ENCODE results near the gene DHRS9. TPM values are rescaled to one million over a fixed set of nuclear protein-coding genes. Genes with fewer than 3 reads are reported as not detected.

The DHRS9 gene
- polyA plus RNA-seq, 2 of the 4 experiments (the other 2 are of a cell fraction), result 0.19 to 0.25 TPM

DNA sequence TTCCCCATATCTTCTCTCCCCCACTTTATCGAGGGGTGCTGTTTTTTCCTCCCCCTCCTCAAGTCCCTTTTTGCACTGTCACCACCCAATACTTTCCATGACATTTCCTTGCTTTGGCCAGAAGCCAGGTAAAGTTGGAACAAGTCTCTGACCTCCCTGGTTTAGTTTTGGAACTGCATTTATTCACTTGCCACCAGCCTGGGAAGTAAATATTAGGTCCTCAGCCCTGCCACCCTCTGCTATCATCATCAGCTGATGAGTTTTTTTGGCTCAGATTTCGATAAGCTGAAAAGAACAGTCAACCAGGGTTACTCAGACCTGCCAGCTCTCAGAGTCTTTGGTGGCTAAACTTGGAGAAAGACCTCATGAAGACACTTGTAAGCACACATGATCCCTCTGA lies 47.0 kb downstream of the DHRS9 start:
- POLR2A ChIA-PET, result no interaction called here
- Histone ChIP-seq H3K4me1 (no peaks in the 10 kb centered on the region), H3K27ac (no peak overlapping the region), H3K9me3 (no peaks in the 10 kb centered on the region), H3K4me3 (no peak overlapping the region), H3K4me2 (no peak overlapping the region)
- TF ChIP-seq MYC (IDR thresholded peaks at IDR 0.05; ENCODE audit: borderline replicate concordance, low read length) (no peak), NFE2L2 (conservative IDR thresholded peaks at IDR 0.05; ENCODE audit: low read length) (no peak), ZC3H11A (IDR thresholded peaks at IDR 0.05) (no peak)
- TF ChIP-seq, protein P1, sequence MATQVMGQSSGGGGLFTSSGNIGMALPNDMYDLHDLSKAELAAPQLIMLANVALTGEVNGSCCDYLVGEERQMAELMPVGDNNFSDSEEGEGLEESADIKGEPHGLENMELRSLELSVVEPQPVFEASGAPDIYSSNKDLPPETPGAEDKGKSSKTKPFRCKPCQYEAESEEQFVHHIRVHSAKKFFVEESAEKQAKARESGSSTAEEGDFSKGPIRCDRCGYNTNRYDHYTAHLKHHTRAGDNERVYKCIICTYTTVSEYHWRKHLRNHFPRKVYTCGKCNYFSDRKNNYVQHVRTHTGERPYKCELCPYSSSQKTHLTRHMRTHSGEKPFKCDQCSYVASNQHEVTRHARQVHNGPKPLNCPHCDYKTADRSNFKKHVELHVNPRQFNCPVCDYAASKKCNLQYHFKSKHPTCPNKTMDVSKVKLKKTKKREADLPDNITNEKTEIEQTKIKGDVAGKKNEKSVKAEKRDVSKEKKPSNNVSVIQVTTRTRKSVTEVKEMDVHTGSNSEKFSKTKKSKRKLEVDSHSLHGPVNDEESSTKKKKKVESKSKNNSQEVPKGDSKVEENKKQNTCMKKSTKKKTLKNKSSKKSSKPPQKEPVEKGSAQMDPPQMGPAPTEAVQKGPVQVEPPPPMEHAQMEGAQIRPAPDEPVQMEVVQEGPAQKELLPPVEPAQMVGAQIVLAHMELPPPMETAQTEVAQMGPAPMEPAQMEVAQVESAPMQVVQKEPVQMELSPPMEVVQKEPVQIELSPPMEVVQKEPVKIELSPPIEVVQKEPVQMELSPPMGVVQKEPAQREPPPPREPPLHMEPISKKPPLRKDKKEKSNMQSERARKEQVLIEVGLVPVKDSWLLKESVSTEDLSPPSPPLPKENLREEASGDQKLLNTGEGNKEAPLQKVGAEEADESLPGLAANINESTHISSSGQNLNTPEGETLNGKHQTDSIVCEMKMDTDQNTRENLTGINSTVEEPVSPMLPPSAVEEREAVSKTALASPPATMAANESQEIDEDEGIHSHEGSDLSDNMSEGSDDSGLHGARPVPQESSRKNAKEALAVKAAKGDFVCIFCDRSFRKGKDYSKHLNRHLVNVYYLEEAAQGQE (IDR thresholded peaks at IDR 0.05), result no peak
- TF ChIP-seq, protein P2, sequence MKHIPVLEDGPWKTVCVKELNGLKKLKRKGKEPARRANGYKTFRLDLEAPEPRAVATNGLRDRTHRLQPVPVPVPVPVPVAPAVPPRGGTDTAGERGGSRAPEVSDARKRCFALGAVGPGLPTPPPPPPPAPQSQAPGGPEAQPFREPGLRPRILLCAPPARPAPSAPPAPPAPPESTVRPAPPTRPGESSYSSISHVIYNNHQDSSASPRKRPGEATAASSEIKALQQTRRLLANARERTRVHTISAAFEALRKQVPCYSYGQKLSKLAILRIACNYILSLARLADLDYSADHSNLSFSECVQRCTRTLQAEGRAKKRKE (CRISPR knock-in tag; IDR thresholded peaks at IDR 0.05; ENCODE audit: low read depth), result no peak
- 0% methylated on average over 2 of the region's 2 CpGs for WGBS (ENCODE audit: missing lambda C conversion rate)
- FAIRE-seq (no peak), ATAC-seq (no peak), DNase-seq (ENCODE audit: low read depth in 1 of 2, low spot score in 1 of 2) (no peak)
- CTCF ChIA-PET, result interaction anchor here (1.6 to 4.7 kb wide), 3 partner anchors 16 to 106 kb away, joined by 5 to 15 read pairs (median 7); no protein-coding TSS in a partner anchor

DNA sequence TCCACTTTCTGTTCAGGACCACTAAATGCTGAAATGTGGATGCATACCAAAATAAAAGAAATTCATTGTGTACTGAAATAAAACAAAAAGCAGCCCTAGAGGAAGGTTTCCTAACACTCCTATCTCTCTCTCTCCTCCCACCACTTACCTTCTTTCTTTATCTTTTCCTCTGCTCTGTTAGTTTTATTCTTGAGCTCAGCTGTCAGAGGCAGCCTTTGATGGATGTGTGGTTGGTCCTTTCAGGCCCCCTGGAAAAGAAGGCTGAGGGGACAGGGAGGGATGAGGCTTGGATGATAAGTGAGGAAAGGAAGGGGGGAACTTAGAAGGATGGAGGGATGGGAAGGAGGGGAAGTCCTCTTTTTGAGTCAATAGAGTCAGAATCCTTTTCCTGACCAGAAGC lies 47.6 kb downstream of the DHRS9 start:
- TF ChIP-seq RCOR1 (IDR thresholded peaks at IDR 0.05; ENCODE audit: low read depth, low read length) (no peak), ZSCAN20 (CRISPR knock-in tag; IDR thresholded peaks at IDR 0.05) (no peak), KDM5A (IDR thresholded peaks at IDR 0.05) (no peak), JUN (IDR thresholded peaks at IDR 0.05) (no peak)
- TF ChIP-seq, protein P1 (IDR thresholded peaks at IDR 0.05), result no peak
- no peak overlapping the region for H3K4me2 ChIP-seq
- DNase-seq (ENCODE audit: low read depth in 1 of 2, low spot score in 1 of 2) (no peak), ATAC-seq (no peak), FAIRE-seq (no peak)
- no peak overlapping the region for H3K27ac ChIP-seq
- ChIA-PET CTCF (interaction anchor here (1.0 to 4.7 kb wide), 6 partner anchors 7 to 105 kb away, joined by 3 to 16 read pairs (median 6); no protein-coding TSS in a partner anchor), POLR2A (no interaction called here)
- no peaks in the 10 kb centered on the region for H3K9me3 ChIP-seq
- H3K4me3 ChIP-seq, result no peak overlapping the region
- no peaks in the 10 kb centered on the region for H3K4me1 ChIP-seq

DNA sequence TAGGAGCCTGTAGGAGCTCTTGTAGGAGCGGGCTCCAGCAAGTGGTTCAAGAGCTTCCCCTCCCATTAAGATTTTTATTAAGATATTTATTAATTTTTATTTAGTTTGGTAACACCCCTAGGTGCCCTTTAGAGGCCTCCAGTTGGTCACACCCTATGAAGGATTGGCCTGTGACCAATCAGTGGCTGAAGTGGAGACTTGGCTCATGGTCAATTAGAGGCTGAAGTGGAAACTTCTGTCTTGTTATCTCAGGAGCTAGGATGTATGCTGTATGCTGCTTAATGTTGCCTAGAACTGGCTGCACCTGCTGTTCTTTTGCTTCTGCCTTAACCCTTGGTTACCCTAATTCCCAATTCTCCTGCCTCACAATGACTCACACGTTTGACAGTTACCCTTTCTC lies 48.7 kb downstream of the DHRS9 start:
- 17% methylated on average over 2 of the region's 2 CpGs for WGBS (ENCODE audit: missing lambda C conversion rate)
- Histone ChIP-seq H3K4me1 (no peaks in the 10 kb centered on the region), H3K4me3 (no peak overlapping the region), H3K4me2 (no peak overlapping the region), H3K9me3 (no peaks in the 10 kb centered on the region), H3K27ac (no peak overlapping the region)
- FAIRE-seq, result no peak
- CTCF ChIA-PET, result interaction anchor here (0.6 to 4.7 kb wide), 7 partner anchors 9 to 166 kb away, joined by 3 to 16 read pairs (median 5); no protein-coding TSS in a partner anchor
- POLR2A ChIA-PET, result no interaction called here
- ATAC-seq, result no peak
- no peak for DNase-seq (ENCODE audit: low read depth in 1 of 2, low spot score in 1 of 2)
- TF ChIP-seq POLR2AphosphoS2 (conservative IDR thresholded peaks at IDR 0.05; ENCODE audit: low read length) (no peak), ZC3H11A (IDR thresholded peaks at IDR 0.05) (no peak), EHF (CRISPR knock-in tag; IDR thresholded peaks at IDR 0.05) (no peak), ZNF302 (CRISPR knock-in tag; IDR thresholded peaks at IDR 0.05) (no peak), RNF2 (IDR thresholded peaks at IDR 0.05; ENCODE audit: borderline replicate concordance, low read depth) (no peak), POLR2A (IDR thresholded peaks at IDR 0.05; ENCODE audit: low read length) (no peak), TP53 (CRISPR knock-in tag; IDR thresholded peaks at IDR 0.05) (no peak), FOSB (CRISPR knock-in tag; IDR thresholded peaks at IDR 0.05) (no peak), HEYL (CRISPR knock-in tag; IDR thresholded peaks at IDR 0.05) (no peak), CHD4 (IDR thresholded peaks at IDR 0.05; ENCODE audit: borderline replicate concordance) (no peak)
- TF ChIP-seq, protein P2 (CRISPR knock-in tag; IDR thresholded peaks at IDR 0.05; ENCODE audit: low read depth), result no peak
- TF ChIP-seq, protein P3, sequence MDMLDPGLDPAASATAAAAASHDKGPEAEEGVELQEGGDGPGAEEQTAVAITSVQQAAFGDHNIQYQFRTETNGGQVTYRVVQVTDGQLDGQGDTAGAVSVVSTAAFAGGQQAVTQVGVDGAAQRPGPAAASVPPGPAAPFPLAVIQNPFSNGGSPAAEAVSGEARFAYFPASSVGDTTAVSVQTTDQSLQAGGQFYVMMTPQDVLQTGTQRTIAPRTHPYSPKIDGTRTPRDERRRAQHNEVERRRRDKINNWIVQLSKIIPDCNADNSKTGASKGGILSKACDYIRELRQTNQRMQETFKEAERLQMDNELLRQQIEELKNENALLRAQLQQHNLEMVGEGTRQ (IDR thresholded peaks at IDR 0.05), result no peak
- TF ChIP-seq, protein P4, sequence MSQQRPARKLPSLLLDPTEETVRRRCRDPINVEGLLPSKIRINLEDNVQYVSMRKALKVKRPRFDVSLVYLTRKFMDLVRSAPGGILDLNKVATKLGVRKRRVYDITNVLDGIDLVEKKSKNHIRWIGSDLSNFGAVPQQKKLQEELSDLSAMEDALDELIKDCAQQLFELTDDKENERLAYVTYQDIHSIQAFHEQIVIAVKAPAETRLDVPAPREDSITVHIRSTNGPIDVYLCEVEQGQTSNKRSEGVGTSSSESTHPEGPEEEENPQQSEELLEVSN (IDR thresholded peaks at IDR 0.05; ENCODE audit: borderline replicate concordance, low read depth), result no peak
